CD14-positive monocyte (primary cell): ENCODE results near the gene ABCB7. TPM values are rescaled to one million over a fixed set of nuclear protein-coding genes. Genes with fewer than 3 reads are reported as not detected.

Experiments
- DNase-seq, 3 donors: peaks; one replicate each; pipeline ENCODE4 v3.0.0-alpha.2; 2011 to 2022
- H2AFZ ChIP-seq: 2 replicates; pipeline ENCODE4 v1.6.0; 2012; ENCODE audit warnings: mild to moderate bottlenecking, low read depth, low read length, inconsistent platforms; ENCODE audit not compliant: insufficient read depth, poor library complexity, severe bottlenecking
- H3K27ac ChIP-seq, 2 donors: 1 replicate in 1 of 2; 2 replicates in 1 of 2; pipeline ENCODE4 v1.5.1; 2012 to 2013; ENCODE audit warnings: low read length in 2 of 2, control low read depth in 1 of 2, inconsistent platforms in 1 of 2, low read depth in 1 of 2, mild to moderate bottlenecking in 1 of 2
- H3K27me3 ChIP-seq, 2 donors: one replicate each; pipeline versions ENCODE4 v1.6.0 to v1.6.1; 2011 to 2013; ENCODE audit warnings: low read length in 2 of 2; ENCODE audit not compliant: control insufficient read depth in 2 of 2, insufficient read depth in 2 of 2
- H3K36me3 ChIP-seq, 2 donors: replicated peaks in 1 of 2; 1 replicate in 1 of 2; 2 replicates in 1 of 2; pipeline versions ENCODE4 v1.5.1 to v1.6.1; 2012 to 2013; ENCODE audit warnings: low read length in 2 of 2, control low read depth in 1 of 2, inconsistent platforms in 1 of 2, mild to moderate bottlenecking in 1 of 2; ENCODE audit not compliant: insufficient read depth in 2 of 2, control insufficient read depth in 1 of 2
- H3K4me1 ChIP-seq, 2 donors: 1 replicate in 1 of 2; 2 replicates in 1 of 2; pipeline versions ENCODE4 v1.5.1 to v1.6.1; 2012 to 2013; ENCODE audit warnings: low read length in 2 of 2, control low read depth in 1 of 2, inconsistent platforms in 1 of 2, mild to moderate bottlenecking in 1 of 2, moderate library complexity in 1 of 2; ENCODE audit not compliant: insufficient read depth in 2 of 2, control insufficient read depth in 1 of 2
- H3K4me2 ChIP-seq: replicated peaks from 2 replicates; pipeline ENCODE3; 2012; ENCODE audit warnings: low read length, moderate library complexity, mild to moderate bottlenecking; ENCODE audit not compliant: poor library complexity, severe bottlenecking; ENCODE audit errors: extremely low read depth
- H3K4me3 ChIP-seq, 3 experiments: fragments of 200-600 bp in 1 of 3; sonication (generic) in 1 of 3; replicated peaks in 1 of 3; 1 replicate in 2 of 3; 2 replicates in 1 of 3; pipeline ENCODE4 v1.5.1; 2011 to 2013; ENCODE audit warnings: low read length in 3 of 3, mild to moderate bottlenecking in 3 of 3, control low read depth in 2 of 3, low read depth in 2 of 3, inconsistent platforms in 1 of 3, moderate library complexity in 1 of 3
- H3K79me2 ChIP-seq: 2 replicates; pipeline ENCODE4 v1.6.0; 2012; ENCODE audit warnings: mild to moderate bottlenecking, control low read depth, inconsistent platforms, low read length, moderate library complexity; ENCODE audit not compliant: insufficient read depth
- H3K9ac ChIP-seq: 2 replicates; pipeline ENCODE4 v1.6.0; 2017; ENCODE audit warnings: low read length, mild to moderate bottlenecking; ENCODE audit not compliant: insufficient read depth, poor library complexity, severe bottlenecking
- H3K9me3 ChIP-seq, 2 donors: replicated peaks in 1 of 2; 1 replicate in 1 of 2; 2 replicates in 1 of 2; pipeline versions ENCODE4 v1.5.1 to v1.6.1; 2012 to 2013; ENCODE audit warnings: low read length in 2 of 2, control low read depth in 1 of 2; ENCODE audit not compliant: control insufficient read depth in 1 of 2, insufficient read depth in 1 of 2
- H4K20me1 ChIP-seq: 2 replicates; pipeline ENCODE4 v1.6.0; 2012; ENCODE audit warnings: mild to moderate bottlenecking, low read length, control low read depth, moderate library complexity; ENCODE audit not compliant: insufficient read depth
- H3K27ac Mint-ChIP-seq, 7 donors: one replicate each; pipeline ENCODE4 v1.8.0; 2020; ENCODE audit warnings: mild to moderate bottlenecking in 7 of 7, mixed read lengths in 7 of 7, moderate library complexity in 6 of 7, inconsistent platforms in 2 of 7
- H3K27me3 Mint-ChIP-seq, 3 donors: one replicate each; pipeline ENCODE4 v1.8.0; 2021 to 2022; ENCODE audit warnings: low read depth in 3 of 3, mild to moderate bottlenecking in 3 of 3, mixed read lengths in 3 of 3, moderate library complexity in 3 of 3, inconsistent platforms in 1 of 3
- H3K36me3 Mint-ChIP-seq, 2 donors: one replicate each; pipeline ENCODE4 v1.8.0; 2020; ENCODE audit warnings: mixed read lengths in 2 of 2, inconsistent platforms in 1 of 2, mild to moderate bottlenecking in 1 of 2
- H3K4me1 Mint-ChIP-seq: one replicate; pipeline ENCODE4 v1.8.0; 2020; ENCODE audit warnings: mild to moderate bottlenecking, mixed read lengths
- H3K4me3 Mint-ChIP-seq, 2 donors: one replicate each; pipeline ENCODE4 v1.8.0; 2020; ENCODE audit warnings: mild to moderate bottlenecking in 2 of 2, mixed read lengths in 2 of 2, moderate library complexity in 1 of 2
- H3K9me3 Mint-ChIP-seq, 7 donors: one replicate each; pipeline ENCODE4 v1.8.0; 2020 to 2022; ENCODE audit warnings: mixed read lengths in 7 of 7, mild to moderate bottlenecking in 6 of 7, moderate library complexity in 6 of 7, inconsistent platforms in 2 of 7
- WGBS: methylation state at CpG from one replicate; pipeline ENCODE4 v1.1.5; 2013; ENCODE audit warnings: missing lambda C conversion rate; ENCODE audit not compliant: insufficient coverage; 5-methylcytosine and 5-hydroxymethylcytosine counted together
- intact Hi-C, 2 donors: fragments of 100-400 bp; cut with micrococcal nuclease; formaldehyde crosslinking; loops; one replicate each; pipeline versions ENCODE4 v1.15.0 to v1.15.1; 2023
- polyA plus RNA-seq, 3 donors: library from polyadenylated mRNA; depleted of rRNA in 1 of 3; unstranded in 2 of 3; stranded (reverse) in 1 of 3; fragments of 300-500 nt in 2 of 3; fragments of >200 nt in 1 of 3; fragmentation: Illumina TruSeq in 2 of 3; gene quantifications; 1 replicate in 2 of 3; 2 replicates in 1 of 3; pipeline ENCODE4 v1.2.3, GENCODE V29; 2012 to 2021
- TF ChIP-seq, protein P1 (sequence below): fragments of 200-600 bp; IDR thresholded peaks from one replicate; pipeline ENCODE4 v1.8.0; 2022; ENCODE audit warnings: antibody characterized with exemption, mild to moderate bottlenecking

ABCB7 gene
- polyA plus RNA-seq, 3 donors, result 14.8 to 19.7 (median 18.5) TPM

DNA sequence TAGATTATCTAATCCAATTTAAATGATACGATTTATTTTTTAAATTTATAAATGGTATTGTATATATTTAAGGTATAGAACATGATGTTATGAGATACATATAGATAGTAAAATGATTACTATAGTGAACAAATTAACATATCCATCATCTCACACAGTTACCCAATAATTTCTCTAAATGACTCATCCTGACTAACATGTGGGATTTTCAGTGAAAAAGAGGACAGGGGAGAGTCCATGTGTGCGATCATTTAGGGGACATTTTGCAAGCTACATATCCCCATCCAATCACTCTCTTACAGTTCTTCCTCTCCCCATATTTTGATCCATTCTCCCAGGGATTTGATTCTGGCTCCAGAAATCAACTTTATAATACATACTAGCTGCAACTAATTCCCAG lies 88.2 kb downstream of the ABCB7 start:
- Histone ChIP-seq H3K4me2 (no peak overlapping the region), H3K36me3 (peaks cover 10 to 32% of the 10 kb centered on the region in 2 donors), H4K20me1 (no peaks in the 10 kb centered on the region), H3K9ac (no peak overlapping the region), H2AFZ (no peak overlapping the region), H3K79me2 (no peaks in the 10 kb centered on the region), H3K27me3 (no peaks in the 10 kb centered on the region), H3K9me3 (no peaks in the 10 kb centered on the region), H3K4me3 (no peak overlapping the region), H3K4me1 (no peaks in the 10 kb centered on the region), H3K27ac (no peak overlapping the region)
- Mint-ChIP-seq H3K27ac (no peak overlapping the region), H3K27me3 (no peaks in the 10 kb centered on the region), H3K9me3 (no peaks in the 10 kb centered on the region), H3K4me1 (no peaks in the 10 kb centered on the region), H3K4me3 (no peak overlapping the region), H3K36me3 (peaks cover 13 to 21% of the 10 kb centered on the region in 2 donors)
- TF ChIP-seq, protein P1, sequence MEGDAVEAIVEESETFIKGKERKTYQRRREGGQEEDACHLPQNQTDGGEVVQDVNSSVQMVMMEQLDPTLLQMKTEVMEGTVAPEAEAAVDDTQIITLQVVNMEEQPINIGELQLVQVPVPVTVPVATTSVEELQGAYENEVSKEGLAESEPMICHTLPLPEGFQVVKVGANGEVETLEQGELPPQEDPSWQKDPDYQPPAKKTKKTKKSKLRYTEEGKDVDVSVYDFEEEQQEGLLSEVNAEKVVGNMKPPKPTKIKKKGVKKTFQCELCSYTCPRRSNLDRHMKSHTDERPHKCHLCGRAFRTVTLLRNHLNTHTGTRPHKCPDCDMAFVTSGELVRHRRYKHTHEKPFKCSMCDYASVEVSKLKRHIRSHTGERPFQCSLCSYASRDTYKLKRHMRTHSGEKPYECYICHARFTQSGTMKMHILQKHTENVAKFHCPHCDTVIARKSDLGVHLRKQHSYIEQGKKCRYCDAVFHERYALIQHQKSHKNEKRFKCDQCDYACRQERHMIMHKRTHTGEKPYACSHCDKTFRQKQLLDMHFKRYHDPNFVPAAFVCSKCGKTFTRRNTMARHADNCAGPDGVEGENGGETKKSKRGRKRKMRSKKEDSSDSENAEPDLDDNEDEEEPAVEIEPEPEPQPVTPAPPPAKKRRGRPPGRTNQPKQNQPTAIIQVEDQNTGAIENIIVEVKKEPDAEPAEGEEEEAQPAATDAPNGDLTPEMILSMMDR, result no peak
- peak in 1 of 3 donors; percentile 3 for DNase-seq
- intact Hi-C loops, result no loop called here
- no CpG with 5 or more reads among the region's 2 CpGs for WGBS

DNA sequence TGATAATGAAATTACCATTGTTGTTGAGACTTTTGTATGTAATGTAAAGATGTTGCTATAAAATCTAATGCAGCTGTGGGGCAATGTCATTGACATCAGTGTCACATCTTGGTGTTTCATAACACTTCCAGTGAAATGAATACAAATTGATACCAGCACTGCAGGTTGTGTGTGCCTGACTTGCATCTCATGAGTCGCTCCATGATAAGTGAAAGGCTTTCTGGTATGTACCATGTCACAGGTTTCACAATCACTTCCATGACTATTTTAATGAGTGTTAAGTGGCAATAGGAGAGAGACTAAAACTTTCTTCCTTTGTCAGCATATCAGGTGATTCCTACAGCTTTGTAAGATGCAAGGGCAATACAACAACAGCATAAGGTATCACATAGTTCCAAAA lies 94.4 kb downstream of the ABCB7 start:
- intact Hi-C loops, result no loop called here
- no peak overlapping the region for H3K27ac Mint-ChIP-seq
- H3K36me3 ChIP-seq, result peaks cover 4 to 35% of the 10 kb centered on the region in 2 donors
- WGBS, result no CpG with 5 or more reads among the region's 1 CpG
- no peaks in the 10 kb centered on the region for H3K79me2 ChIP-seq
- H2AFZ ChIP-seq, result no peak overlapping the region
- no peaks in the 10 kb centered on the region for H3K9me3 Mint-ChIP-seq
- H3K4me3 ChIP-seq, result no peak overlapping the region
- TF ChIP-seq, protein P1, result no peak
- H3K9me3 ChIP-seq, result no peaks in the 10 kb centered on the region
- H3K27ac ChIP-seq, result no peak overlapping the region
- no peak overlapping the region for H3K9ac ChIP-seq
- H3K36me3 Mint-ChIP-seq, result peaks cover 16 to 25% of the 10 kb centered on the region in 2 donors
- no peaks in the 10 kb centered on the region for H4K20me1 ChIP-seq
- no peaks in the 10 kb centered on the region for H3K4me1 Mint-ChIP-seq
- no peak overlapping the region for H3K4me2 ChIP-seq
- no peaks in the 10 kb centered on the region for H3K27me3 Mint-ChIP-seq
- no peak overlapping the region for H3K4me3 Mint-ChIP-seq
- H3K27me3 ChIP-seq, result no peaks in the 10 kb centered on the region
- no peak for DNase-seq
- no peaks in the 10 kb centered on the region for H3K4me1 ChIP-seq
